BE2C (cell line): Measurements from ENCODE around the gene DLAT.
A peak's percentile ranks its signal among the peaks of the same experiment; 100 is the strongest.

ENCODE experiments used
- DNase-seq: peaks from one replicate; pipeline ENCODE4 v3.0.0-alpha.2; 2020
- H3K27me3 ChIP-seq: fragments of 250-450 bp; sonication (Bioruptor Pico); 2 replicates; pipeline ENCODE4 v1.5.1; 2020; ENCODE audit warnings: mild to moderate bottlenecking
- H3K36me3 ChIP-seq: fragments of 250-450 bp; sonication (Bioruptor Pico); 2 replicates; pipeline ENCODE4 v1.5.1; 2020; ENCODE audit warnings: mild to moderate bottlenecking
- H3K4me1 ChIP-seq: fragments of 250-450 bp; sonication (Bioruptor Pico); 2 replicates; pipeline ENCODE4 v1.5.1; 2020
- H3K4me3 ChIP-seq: 2 replicates; pipeline ENCODE4 v1.5.1; 2011; ENCODE audit warnings: low read depth, low read length
- H3K9me3 ChIP-seq: fragments of 250-450 bp; sonication (Bioruptor Pico); 2 replicates; pipeline ENCODE4 v1.5.1; 2020
- TF ChIP-seq, protein P1 (sequence below): IDR thresholded peaks from 2 replicates; pipeline ENCODE4 v1.5.1; 2012; ENCODE audit warnings: mild to moderate bottlenecking, low read depth, low read length

Gene DLAT

DNA sequence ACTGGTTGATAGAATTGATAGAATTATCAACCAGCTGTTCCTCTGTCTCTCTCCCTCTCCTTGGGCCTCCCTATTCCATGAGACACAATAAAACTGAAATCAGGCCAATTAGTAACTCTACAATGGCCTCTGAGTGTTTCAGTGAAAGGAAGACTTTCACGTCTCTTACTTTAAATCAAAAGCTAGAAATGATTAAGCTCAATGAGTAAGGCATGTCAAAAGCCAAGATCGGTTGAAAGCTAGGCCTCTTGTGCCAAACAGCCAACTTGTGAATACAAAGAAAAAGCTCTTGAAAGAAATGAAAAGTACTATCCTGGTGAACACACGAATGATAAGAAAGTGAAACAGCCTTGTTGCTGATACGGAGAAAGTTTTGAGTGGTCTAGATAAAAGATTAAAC is 32.0 kb downstream of the DLAT start:
- TF ChIP-seq, protein P1, sequence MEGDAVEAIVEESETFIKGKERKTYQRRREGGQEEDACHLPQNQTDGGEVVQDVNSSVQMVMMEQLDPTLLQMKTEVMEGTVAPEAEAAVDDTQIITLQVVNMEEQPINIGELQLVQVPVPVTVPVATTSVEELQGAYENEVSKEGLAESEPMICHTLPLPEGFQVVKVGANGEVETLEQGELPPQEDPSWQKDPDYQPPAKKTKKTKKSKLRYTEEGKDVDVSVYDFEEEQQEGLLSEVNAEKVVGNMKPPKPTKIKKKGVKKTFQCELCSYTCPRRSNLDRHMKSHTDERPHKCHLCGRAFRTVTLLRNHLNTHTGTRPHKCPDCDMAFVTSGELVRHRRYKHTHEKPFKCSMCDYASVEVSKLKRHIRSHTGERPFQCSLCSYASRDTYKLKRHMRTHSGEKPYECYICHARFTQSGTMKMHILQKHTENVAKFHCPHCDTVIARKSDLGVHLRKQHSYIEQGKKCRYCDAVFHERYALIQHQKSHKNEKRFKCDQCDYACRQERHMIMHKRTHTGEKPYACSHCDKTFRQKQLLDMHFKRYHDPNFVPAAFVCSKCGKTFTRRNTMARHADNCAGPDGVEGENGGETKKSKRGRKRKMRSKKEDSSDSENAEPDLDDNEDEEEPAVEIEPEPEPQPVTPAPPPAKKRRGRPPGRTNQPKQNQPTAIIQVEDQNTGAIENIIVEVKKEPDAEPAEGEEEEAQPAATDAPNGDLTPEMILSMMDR, result no peak
- H3K36me3 ChIP-seq, result peaks cover 58% of the 10 kb centered on the region
- no peak overlapping the region for H3K4me3 ChIP-seq
- no peak for DNase-seq
- H3K4me1 ChIP-seq, result no peaks in the 10 kb centered on the region
- no peaks in the 10 kb centered on the region for H3K27me3 ChIP-seq
- H3K9me3 ChIP-seq, result no peaks in the 10 kb centered on the region

DNA sequence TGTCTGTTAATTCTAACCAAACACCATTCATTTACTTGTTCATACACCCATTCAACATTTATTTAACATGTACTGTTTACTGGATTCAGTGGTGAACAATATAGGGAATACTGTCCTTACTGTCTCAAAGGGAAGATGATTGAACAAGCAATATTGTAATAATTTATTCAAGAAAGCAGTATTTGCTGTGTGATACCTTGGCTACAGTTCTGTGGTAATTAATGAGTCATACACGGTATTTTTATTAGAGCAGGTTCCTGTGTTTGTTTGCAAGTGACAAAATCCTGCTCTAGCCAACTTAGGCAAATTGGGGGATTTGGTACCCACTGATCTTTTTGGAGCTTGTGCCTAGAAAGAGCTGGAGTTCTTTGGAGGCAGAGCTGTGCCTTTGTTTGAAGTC is 32.9 kb downstream of the DLAT start:
- TF ChIP-seq, protein P1, result no peak
- Histone ChIP-seq H3K4me3 (no peak overlapping the region), H3K4me1 (no peaks in the 10 kb centered on the region), H3K27me3 (no peaks in the 10 kb centered on the region), H3K36me3 (peaks cover 58% of the 10 kb centered on the region), H3K9me3 (no peaks in the 10 kb centered on the region)
- no peak for DNase-seq

DNA sequence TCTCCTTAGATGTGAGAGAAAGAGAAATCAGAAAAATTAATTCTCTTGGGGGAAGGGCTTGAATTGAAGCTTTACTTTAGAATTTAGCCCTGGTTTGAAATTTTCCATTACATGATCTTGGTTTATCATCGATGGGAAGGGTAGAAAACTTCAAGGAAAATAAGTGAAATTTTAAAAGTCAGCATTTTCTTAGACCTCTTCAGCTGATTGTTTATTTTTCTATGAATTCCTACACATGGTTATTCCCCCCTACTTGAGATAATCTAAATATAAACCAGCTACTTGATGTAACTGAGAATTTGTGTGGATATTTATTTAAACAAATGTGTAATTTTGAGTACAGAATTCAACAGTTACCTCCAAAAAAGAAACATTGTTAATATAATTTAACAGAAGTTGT is 37.7 kb downstream of the DLAT start:
- TF ChIP-seq, protein P1, result no peak
- Histone ChIP-seq H3K4me3 (no peak overlapping the region), H3K9me3 (no peaks in the 10 kb centered on the region), H3K4me1 (no peaks in the 10 kb centered on the region), H3K36me3 (peaks cover 36% of the 10 kb centered on the region), H3K27me3 (no peaks in the 10 kb centered on the region)
- DNase-seq, result no peak

DNA sequence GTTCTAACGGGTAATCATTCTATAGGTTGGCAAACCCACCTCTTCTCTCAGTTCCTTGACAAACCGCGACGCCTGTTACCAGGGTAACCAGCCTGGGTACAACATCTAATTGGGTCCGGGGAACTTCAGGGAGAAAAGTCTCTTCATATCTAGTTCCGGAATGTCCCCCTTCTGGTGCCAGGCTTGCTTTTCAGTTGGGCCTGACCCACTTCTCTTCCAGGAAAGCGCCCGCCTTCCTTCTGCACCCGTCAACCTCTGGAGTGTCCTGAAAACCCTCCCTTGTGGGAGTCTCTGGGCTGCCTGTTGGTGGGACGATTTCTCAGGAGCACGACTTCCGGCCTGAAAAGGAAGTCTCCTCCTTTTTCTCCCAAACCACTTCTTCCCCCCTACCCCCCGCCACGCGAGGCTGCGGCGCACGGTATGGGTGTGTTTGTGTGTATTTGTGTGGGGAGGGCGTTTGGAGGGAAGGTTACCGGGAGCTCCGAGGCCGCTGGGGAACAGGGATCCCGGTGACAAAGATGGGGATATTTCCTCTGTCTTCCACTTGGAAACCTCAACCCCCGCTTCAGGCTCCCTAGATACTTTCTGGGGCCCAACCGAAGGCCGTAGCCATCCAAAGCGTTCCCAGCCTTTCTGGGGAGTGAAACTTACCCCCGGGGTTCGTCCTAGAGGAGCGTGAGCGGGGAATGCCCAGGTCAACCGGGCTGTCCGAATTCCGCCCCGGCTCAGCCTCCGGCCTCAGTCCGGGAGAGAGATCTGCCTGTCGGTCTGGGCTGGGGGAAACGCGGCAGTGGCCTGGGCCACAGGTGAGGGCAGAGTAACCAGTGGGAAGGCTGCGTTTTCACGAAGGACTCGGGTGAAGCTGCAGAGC is 49.0 kb downstream of the DLAT start, which contains the start of the genes NKAPD1 and PIH1D2:
TSS of gene NKAPD1 (plus strand) at position 359 of the 871 bp plus-strand sequence. CDS start 1,276 bp downstream, outside the sequence.
TSS of gene PIH1D2 (minus strand) at position 77 of the 871 bp plus-strand sequence. CDS start 843 bp downstream, outside the sequence.
- TF ChIP-seq, protein P1, result peak; percentile 23; the same call in 1 of the 2 replicates
- H3K27me3 ChIP-seq, result no peaks in the 10 kb centered on the region
- peak; percentile 75 for DNase-seq
- H3K36me3 ChIP-seq, result peaks cover 35% of the 10 kb centered on the region
- H3K4me1 ChIP-seq, result no peaks in the 10 kb centered on the region; the same call in 1 of the 2 replicates
- peak within 1 kb of the TSS; percentile 99 for H3K4me3 ChIP-seq
- no peaks in the 10 kb centered on the region for H3K9me3 ChIP-seq

DNA sequence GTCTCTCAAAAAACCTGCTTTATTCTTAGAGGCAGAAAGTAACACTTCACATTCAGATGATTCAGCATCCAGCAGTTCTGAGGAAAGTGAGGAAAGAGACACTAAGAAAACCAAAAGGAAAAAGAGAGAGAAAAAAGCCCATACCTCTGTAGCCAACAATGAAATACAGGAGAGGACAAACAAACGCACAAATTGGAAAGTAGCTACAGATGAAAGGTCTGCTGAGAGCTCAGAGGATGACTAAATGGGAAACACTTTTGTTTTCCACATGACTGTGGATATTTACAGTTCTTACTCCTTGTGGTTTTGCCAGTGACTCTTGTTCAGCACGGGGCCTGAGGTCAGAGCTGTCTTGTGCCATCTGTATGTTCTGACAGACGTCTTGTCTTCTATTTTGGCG is 57.5 kb downstream of the DLAT start:
- H3K27me3 ChIP-seq, result no peaks in the 10 kb centered on the region
- peaks cover 74% of the 10 kb centered on the region for H3K36me3 ChIP-seq
- H3K9me3 ChIP-seq, result no peaks in the 10 kb centered on the region
- H3K4me3 ChIP-seq, result no peak overlapping the region
- TF ChIP-seq, protein P1, result no peak
- H3K4me1 ChIP-seq, result no peaks in the 10 kb centered on the region; the same call in 1 of the 2 replicates
- no peak for DNase-seq

DNA sequence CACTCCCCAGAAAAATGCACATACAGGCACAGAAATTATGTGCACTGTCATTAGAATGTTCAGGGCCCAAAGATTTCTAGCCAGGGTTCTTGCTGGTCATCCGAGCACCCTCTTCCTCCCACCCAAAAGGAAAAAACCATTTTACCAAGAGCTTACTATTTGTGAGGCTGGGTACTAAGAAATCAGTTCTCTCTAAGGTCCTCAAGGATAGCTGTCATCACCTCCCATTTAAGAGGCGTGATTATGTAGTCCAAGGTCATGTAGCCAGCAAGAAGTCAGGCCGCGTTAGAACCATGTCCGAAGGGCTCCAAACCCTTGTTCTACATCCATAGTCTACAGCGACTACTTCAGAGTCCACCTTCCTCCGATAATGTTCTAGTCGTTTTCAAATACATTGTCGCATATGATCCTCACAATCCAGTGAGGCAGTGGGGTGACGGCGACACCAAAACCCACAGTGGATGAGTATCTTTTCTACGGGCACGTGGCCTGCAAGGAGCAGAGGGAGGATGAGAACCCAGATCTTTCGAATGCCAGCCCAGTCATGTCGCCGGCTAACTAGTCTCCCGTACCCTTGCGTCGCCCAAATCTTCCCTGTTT is 60.7 kb downstream of the DLAT start:
- DNase-seq, result peak; percentile 21
- Histone ChIP-seq H3K4me3 (peak overlapping the region; percentile 91), H3K36me3 (peaks cover 76% of the 10 kb centered on the region), H3K4me1 (no peaks in the 10 kb centered on the region; the same call in 1 of the 2 replicates), H3K9me3 (no peaks in the 10 kb centered on the region), H3K27me3 (no peaks in the 10 kb centered on the region)
- TF ChIP-seq, protein P1, result no peak
